H9 (cell line): ENCODE data around the gene TSPAN5. TPM values are rescaled to one million over a fixed set of nuclear protein-coding genes. Genes with fewer than 3 reads are reported as not detected.

Experiments
- DNase-seq: peaks from one replicate; pipeline ENCODE4 v3.0.0-alpha.2; 2017
- H2AFZ ChIP-seq: one replicate; pipeline ENCODE4 v1.6.1; 2013; ENCODE audit warnings: mild to moderate bottlenecking, low read length, control low read depth, moderate library complexity
- H2AK5ac ChIP-seq: 2 replicates; pipeline ENCODE4 v1.6.1; 2013; ENCODE audit warnings: low read length, control low read depth, mixed read lengths; ENCODE audit not compliant: insufficient read length
- H2BK120ac ChIP-seq: one replicate; pipeline ENCODE4 v1.6.1; 2013; ENCODE audit warnings: low read depth, mild to moderate bottlenecking, low read length, control low read depth, inconsistent platforms; ENCODE audit not compliant: poor library complexity, severe bottlenecking
- H2BK12ac ChIP-seq: 2 replicates; pipeline ENCODE4 v1.6.1; 2013; ENCODE audit warnings: low read length, control low read depth, mixed read lengths, low read depth; ENCODE audit not compliant: insufficient read length
- H2BK15ac ChIP-seq: 2 replicates; pipeline ENCODE4 v1.6.1; 2013; ENCODE audit warnings: low read depth, low read length, control low read depth
- H2BK20ac ChIP-seq: one replicate; pipeline ENCODE4 v1.6.1; 2013; ENCODE audit warnings: low read depth, mild to moderate bottlenecking, low read length, control low read depth, inconsistent platforms; ENCODE audit not compliant: poor library complexity, severe bottlenecking
- H2BK5ac ChIP-seq: 2 replicates; pipeline ENCODE4 v1.6.1; 2013; ENCODE audit warnings: low read length, control low read depth, mixed read lengths; ENCODE audit not compliant: insufficient read length
- H3K14ac ChIP-seq: 2 replicates; pipeline ENCODE4 v1.6.1; 2013; ENCODE audit warnings: low read length, control low read depth; ENCODE audit not compliant: insufficient read depth
- H3K18ac ChIP-seq: 2 replicates; pipeline ENCODE4 v1.6.1; 2013; ENCODE audit warnings: low read depth, mild to moderate bottlenecking, mixed read lengths, low read length, control low read depth; ENCODE audit not compliant: insufficient read length
- H3K23ac ChIP-seq: 2 replicates; pipeline ENCODE4 v1.6.1; 2013; ENCODE audit warnings: low read length, control low read depth, mixed read lengths, low read depth; ENCODE audit not compliant: insufficient read length
- H3K23me2 ChIP-seq: 2 replicates; pipeline ENCODE4 v1.6.1; 2013; ENCODE audit warnings: low read depth, mild to moderate bottlenecking, mixed read lengths, low read length, control low read depth; ENCODE audit not compliant: insufficient read length, poor library complexity, severe bottlenecking
- H3K27ac ChIP-seq: 2 replicates; pipeline ENCODE4 v1.5.1; 2013; ENCODE audit warnings: low read length, control low read depth, mixed read lengths, low read depth; ENCODE audit not compliant: insufficient read length
- H3K27me3 ChIP-seq: 2 replicates; pipeline ENCODE4 v1.6.1; 2013; ENCODE audit warnings: low read length, control low read depth, inconsistent platforms; ENCODE audit not compliant: insufficient read depth
- H3K4ac ChIP-seq: 2 replicates; pipeline ENCODE4 v1.6.1; 2013; ENCODE audit warnings: low read depth, mild to moderate bottlenecking, control low read depth, inconsistent platforms, low read length, moderate library complexity
- H3K4me1 ChIP-seq: 2 replicates; pipeline ENCODE4 v1.6.1; 2013; ENCODE audit warnings: low read length, control low read depth, inconsistent platforms; ENCODE audit not compliant: insufficient read depth
- H3K4me2 ChIP-seq: 2 replicates; pipeline ENCODE4 v1.6.1; 2013; ENCODE audit warnings: low read length, control low read depth, mixed read lengths; ENCODE audit not compliant: insufficient read length, insufficient read depth
- H3K56ac ChIP-seq: 2 replicates; pipeline ENCODE4 v1.6.1; 2013; ENCODE audit warnings: low read depth, mild to moderate bottlenecking, mixed read lengths, low read length, control low read depth; ENCODE audit not compliant: insufficient read length
- H3K79me1 ChIP-seq: 2 replicates; pipeline ENCODE4 v1.6.1; 2013; ENCODE audit warnings: low read depth, mild to moderate bottlenecking, moderate library complexity, low read length, control low read depth, inconsistent platforms; ENCODE audit not compliant: insufficient read depth, poor library complexity, severe bottlenecking
- H3K79me2 ChIP-seq: 2 replicates; pipeline ENCODE4 v1.6.1; 2013; ENCODE audit warnings: low read length, control low read depth, inconsistent platforms; ENCODE audit not compliant: insufficient read depth
- H3K9ac ChIP-seq: 2 replicates; pipeline ENCODE4 v1.6.1; 2013; ENCODE audit warnings: low read length, control low read depth, mixed read lengths; ENCODE audit not compliant: insufficient read length; ENCODE audit errors: extremely low read depth
- H3K9me3 ChIP-seq: one replicate; pipeline ENCODE4 v1.6.1; 2013; ENCODE audit warnings: low read depth, low read length, inconsistent platforms; ENCODE audit not compliant: control insufficient read depth
- H3T11ph ChIP-seq: one replicate; pipeline ENCODE4 v1.6.1; 2013; ENCODE audit warnings: mild to moderate bottlenecking, low read length, control low read depth, inconsistent platforms
- H4K20me1 ChIP-seq: one replicate; pipeline ENCODE4 v1.6.1; 2013; ENCODE audit not compliant: control insufficient read depth, insufficient read length, insufficient read depth
- H4K5ac ChIP-seq: 2 replicates; pipeline ENCODE4 v1.6.1; 2013; ENCODE audit warnings: low read depth, mild to moderate bottlenecking, mixed read lengths, low read length, control low read depth; ENCODE audit not compliant: insufficient read length
- H4K8ac ChIP-seq: replicated peaks from 2 replicates; pipeline ENCODE4 v1.6.1; 2013; ENCODE audit warnings: low read length, control low read depth, mixed read lengths, low read depth; ENCODE audit not compliant: insufficient read length
- H4K91ac ChIP-seq: 2 replicates; pipeline ENCODE4 v1.6.1; 2013; ENCODE audit warnings: low read depth, mild to moderate bottlenecking, moderate library complexity, mixed read lengths, low read length, control low read depth; ENCODE audit not compliant: insufficient read length
- H3K27ac Mint-ChIP-seq, 3 experiments: 2 replicates in 2 of 3; 3 replicates in 1 of 3; pipeline ENCODE4 v1.8.0; 2020 to 2021; ENCODE audit warnings: mixed read lengths in 3 of 3, mild to moderate bottlenecking in 1 of 3, moderate library complexity in 1 of 3
- H3K27me3 Mint-ChIP-seq: 2 replicates; pipeline ENCODE4 v1.8.0; 2021; ENCODE audit warnings: low read depth, mild to moderate bottlenecking, moderate library complexity, mixed read lengths
- H3K36me3 Mint-ChIP-seq, 3 experiments: 2 replicates in 2 of 3; 3 replicates in 1 of 3; pipeline ENCODE4 v1.8.0; 2020 to 2021; ENCODE audit warnings: low read depth in 3 of 3, mixed read lengths in 3 of 3; ENCODE audit not compliant: insufficient read depth in 1 of 3
- H3K4me1 Mint-ChIP-seq, 2 experiments: 2 replicates each; pipeline ENCODE4 v1.8.0; 2020; ENCODE audit warnings: mixed read lengths in 2 of 2
- H3K4me3 Mint-ChIP-seq, 2 experiments: 2 replicates in 1 of 2; 3 replicates in 1 of 2; pipeline ENCODE4 v1.8.0; 2020 to 2021; ENCODE audit warnings: mild to moderate bottlenecking in 2 of 2, mixed read lengths in 2 of 2, moderate library complexity in 1 of 2
- H3K9me3 Mint-ChIP-seq, 2 experiments: 2 replicates in 1 of 2; 3 replicates in 1 of 2; pipeline ENCODE4 v1.8.0; 2020; ENCODE audit warnings: mild to moderate bottlenecking in 2 of 2, mixed read lengths in 2 of 2, moderate library complexity in 1 of 2
- CTCF ChIP-seq: fragments of 200-600 bp; sonication (generic); conservative IDR thresholded peaks from 3 replicates; pipeline ENCODE4 v1.8.0; 2021; ENCODE audit warnings: antibody characterized with exemption, mild to moderate bottlenecking
- WGBS: extraction: QIAGEN DNeasy Blood & Tissue Kit; methylation state at CpG from one replicate; pipeline ENCODE4 v1.1.7; 2013; ENCODE audit warnings: missing lambda C conversion rate, low lambda C conversion rate, mixed read lengths; ENCODE audit not compliant: insufficient read length; ENCODE audit errors: extremely low coverage; 5-methylcytosine and 5-hydroxymethylcytosine counted together
- total RNA-seq: library from RNA; stranded (reverse); gene quantifications from 2 replicates; pipeline ENCODE4 v1.2.1, GENCODE V29; 2021

TSPAN5 gene
- total RNA-seq, 1 experiment from 2014 or later = 7.0 TPM

DNA sequence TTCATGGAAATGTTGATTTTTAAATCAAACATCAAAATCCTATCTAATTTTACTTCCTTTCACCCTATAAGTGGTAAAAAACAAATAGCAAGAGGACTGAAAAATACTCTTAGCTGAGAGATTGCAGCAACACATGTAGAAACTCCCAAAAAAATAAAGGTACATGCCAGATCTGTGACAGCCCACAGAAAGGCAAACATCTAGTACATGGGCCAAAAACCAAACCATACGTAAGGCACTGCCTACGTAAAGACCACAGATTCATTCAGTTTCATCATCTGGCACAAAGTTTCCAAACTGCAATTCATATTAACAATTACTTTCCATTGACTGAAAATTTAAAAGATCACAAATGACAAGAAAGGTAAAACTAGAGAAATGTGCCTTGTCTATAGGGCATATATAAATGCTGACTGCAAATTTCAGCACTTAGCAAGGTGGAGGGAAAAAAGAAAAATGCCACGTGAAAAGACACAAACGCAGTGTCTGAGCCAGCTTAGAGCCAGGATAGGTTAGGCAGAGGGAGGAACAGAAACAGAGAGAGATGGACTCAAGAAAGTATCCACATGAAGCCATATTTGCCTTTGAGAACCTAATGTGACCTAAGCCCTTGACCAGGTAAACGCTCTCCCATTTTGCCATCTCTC lies 88.1 kb downstream of the TSPAN5 start:
- H3K4me2 ChIP-seq = no peak overlapping the region
- H3K4me1 Mint-ChIP-seq = peaks cover 12 to 15% of the 10 kb centered on the region in 2 experiments
- no peak overlapping the region for H3K14ac ChIP-seq

More for the DNA sequence above, 88.1 kb downstream of the TSPAN5 start:
- H4K91ac ChIP-seq = no peak overlapping the region
- Mint-ChIP-seq H3K27ac (peak overlapping the region in 1 of 3 experiments; percentile 87; a peak in 3 of 7 replicates), H3K27me3 (no peaks in the 10 kb centered on the region), H3K9me3 (no peaks in the 10 kb centered on the region), H3K36me3 (no peaks in the 10 kb centered on the region), H3K4me3 (no peak overlapping the region)
- no peak overlapping the region for H4K8ac ChIP-seq
- peaks cover 7% of the 10 kb centered on the region for H3K4me1 ChIP-seq
- H2BK5ac ChIP-seq = no peak overlapping the region
- H2AK5ac ChIP-seq = no peak overlapping the region
- H3K27me3 ChIP-seq = no peaks in the 10 kb centered on the region
- no peak overlapping the region for H2BK20ac ChIP-seq
- no peak overlapping the region for H3K23ac ChIP-seq
- H2BK15ac ChIP-seq = no peak overlapping the region
- TF ChIP-seq CTCF = no peak
- no peak overlapping the region for H4K5ac ChIP-seq
- no peak overlapping the region for H3K56ac ChIP-seq
- H3K23me2 ChIP-seq = no peaks in the 10 kb centered on the region
- no peaks in the 10 kb centered on the region for H3K9me3 ChIP-seq
- no peak overlapping the region for H3K27ac ChIP-seq
- no CpG with 5 or more reads among the region's 5 CpGs for WGBS
- DNase-seq = no peak
- no peaks in the 10 kb centered on the region for H4K20me1 ChIP-seq
- H3T11ph ChIP-seq = no peak overlapping the region
- no peaks in the 10 kb centered on the region for H3K79me1 ChIP-seq
- no peak overlapping the region for H2BK12ac ChIP-seq
- no peak overlapping the region for H3K18ac ChIP-seq
- H3K79me2 ChIP-seq = no peaks in the 10 kb centered on the region
- H3K4ac ChIP-seq = no peak overlapping the region
- no peak overlapping the region for H3K9ac ChIP-seq
- H2AFZ ChIP-seq = no peak overlapping the region
- no peak overlapping the region for H2BK120ac ChIP-seq
